ENCODE results near the gene PTPA. TPM values are rescaled to one million over a fixed set of nuclear protein-coding genes. Genes with fewer than 3 reads are reported as not detected.
A peak's percentile ranks its signal among the peaks of the same experiment; 100 is the strongest.

The PTPA gene
- total RNA-seq, 1 donor from 2014 or later, result 160 TPM

- Mint-ChIP-seq H3K4me3 (no peak overlapping the region), H3K4me1 (peaks cover 10% of the 10 kb centered on the region), H3K9me3 (no peaks in the 10 kb centered on the region), H3K36me3 (peaks cover 17% of the 10 kb centered on the region), H3K27ac (no peak overlapping the region), H3K27me3 (ENCODE audit: low read depth) (no peaks in the 10 kb centered on the region)
- TF ChIP-seq CTCF (IDR thresholded peaks at IDR 0.05; ENCODE audit: unreplicated experiment), result no peak
- no peak for DNase-seq (ENCODE audit: low spot score in 2 of 2, unreplicated experiment in 2 of 2)
Observed at GRCh38 chr9:129151469-129151868, 40.3 kb downstream of the PTPA start.

GRCh38 chr9:129154866-129155477, 43.8 kb downstream of the PTPA start:
- no peak overlapping the region for H3K4me3 Mint-ChIP-seq
- peaks cover 17% of the 10 kb centered on the region for H3K36me3 Mint-ChIP-seq
- H3K4me1 Mint-ChIP-seq, result no peaks in the 10 kb centered on the region
- H3K27ac Mint-ChIP-seq, result no peak overlapping the region
- TF ChIP-seq CTCF (IDR thresholded peaks at IDR 0.05; ENCODE audit: unreplicated experiment), result no peak
- H3K9me3 Mint-ChIP-seq, result no peaks in the 10 kb centered on the region
- DNase-seq (ENCODE audit: low spot score in 2 of 2, unreplicated experiment in 2 of 2), result no peak
- H3K27me3 Mint-ChIP-seq (ENCODE audit: low read depth), result no peaks in the 10 kb centered on the region

GRCh38 chr9:129156163-129156562, 44.9 kb downstream of the PTPA start:
- H3K4me1 Mint-ChIP-seq, result no peaks in the 10 kb centered on the region
- H3K4me3 Mint-ChIP-seq, result no peak overlapping the region
- no peak for TF ChIP-seq CTCF (IDR thresholded peaks at IDR 0.05; ENCODE audit: unreplicated experiment)
- no peaks in the 10 kb centered on the region for H3K27me3 Mint-ChIP-seq (ENCODE audit: low read depth)
- no peak overlapping the region for H3K27ac Mint-ChIP-seq
- no peak for DNase-seq (ENCODE audit: low spot score in 2 of 2, unreplicated experiment in 2 of 2)
- no peaks in the 10 kb centered on the region for H3K9me3 Mint-ChIP-seq
- peaks cover 15% of the 10 kb centered on the region for H3K36me3 Mint-ChIP-seq

DNA sequence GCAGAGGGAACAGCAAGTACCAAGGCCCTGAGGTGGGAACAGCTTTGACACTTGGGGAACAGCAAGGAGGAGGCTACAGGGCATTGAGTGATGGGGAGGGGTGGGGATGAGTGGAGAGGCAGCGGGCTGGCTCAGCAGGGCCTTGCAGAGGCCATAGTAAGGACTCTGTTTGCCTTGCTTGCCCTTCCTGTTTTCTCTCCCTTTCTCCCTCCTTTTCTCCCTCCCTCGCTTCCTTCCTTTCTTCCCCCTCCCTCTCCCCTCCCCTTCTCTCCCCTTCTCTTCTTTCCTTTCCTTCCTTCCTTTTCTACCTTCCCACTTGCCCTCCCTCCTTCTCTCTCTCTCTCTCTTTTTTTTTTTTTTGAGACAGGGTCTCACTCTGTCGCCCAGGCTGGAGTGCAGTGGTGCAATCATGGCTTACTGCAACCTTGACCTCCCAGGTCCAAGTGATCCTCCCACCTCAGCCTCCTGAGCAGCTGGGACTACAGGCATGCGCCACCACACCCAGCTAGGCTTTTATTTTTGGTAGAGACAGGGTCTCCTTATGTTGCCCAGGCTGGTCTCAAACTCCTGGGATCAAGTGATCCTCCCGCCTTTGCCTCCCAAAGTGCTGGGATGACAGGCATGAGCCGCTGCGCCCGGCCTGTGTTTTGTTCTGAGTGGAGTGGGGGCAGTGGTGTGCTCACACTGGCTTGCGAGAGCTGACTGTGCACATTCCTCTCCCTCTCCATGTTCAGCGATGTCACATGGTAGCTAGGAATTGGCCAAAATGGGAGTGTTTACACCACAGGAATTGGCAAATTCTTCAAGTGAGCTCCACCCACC, 49.7 kb downstream of the PTPA start:
- TF ChIP-seq CTCF (IDR thresholded peaks at IDR 0.05; ENCODE audit: unreplicated experiment), result no peak
- Mint-ChIP-seq H3K27ac (peak overlapping the region; percentile 50), H3K9me3 (peaks cover 4% of the 10 kb centered on the region), H3K36me3 (peaks cover 13% of the 10 kb centered on the region), H3K4me1 (peaks cover 13% of the 10 kb centered on the region), H3K4me3 (no peak overlapping the region), H3K27me3 (ENCODE audit: low read depth) (no peaks in the 10 kb centered on the region)
- DNase-seq (ENCODE audit: low spot score in 2 of 2, unreplicated experiment in 2 of 2), result no peak

DNA sequence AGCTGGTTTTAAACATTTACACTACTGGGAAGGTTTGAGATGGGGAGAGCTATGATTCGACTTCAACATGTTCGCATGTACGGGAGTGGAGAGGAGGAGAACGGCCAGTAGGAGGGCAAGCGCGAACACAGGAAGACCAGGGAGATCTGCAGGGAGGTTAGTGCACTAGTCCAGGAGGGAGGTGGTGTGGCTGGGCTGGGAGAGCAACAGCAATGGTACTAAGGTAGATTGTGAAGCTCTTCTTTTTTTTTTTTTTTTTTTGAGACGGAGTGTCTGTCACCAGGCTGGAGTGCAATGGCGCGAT, 50.3 kb downstream of the PTPA start:
- Mint-ChIP-seq H3K4me1 (peaks cover 18% of the 10 kb centered on the region), H3K36me3 (peaks cover 13% of the 10 kb centered on the region), H3K4me3 (no peak overlapping the region), H3K27me3 (ENCODE audit: low read depth) (no peaks in the 10 kb centered on the region), H3K27ac (peak overlapping the region; percentile 50), H3K9me3 (peaks cover 4% of the 10 kb centered on the region)
- no peak for TF ChIP-seq CTCF (IDR thresholded peaks at IDR 0.05; ENCODE audit: unreplicated experiment)
- no peak for DNase-seq (ENCODE audit: low spot score in 2 of 2, unreplicated experiment in 2 of 2)

Measured in mesothelial cell of epicardium (in vitro differentiated cells).